B cell (primary cell): ENCODE results near the gene CCR5.

Experiments
- EZH2 ChIP-seq: IDR thresholded peaks from 2 replicates; pipeline ENCODE4 v1.6.1; 2012; ENCODE audit warnings: borderline replicate concordance, low read depth, mild to moderate bottlenecking, moderate library complexity, low read length; ENCODE audit not compliant: insufficient read depth, poor library complexity, severe bottlenecking
- TF ChIP-seq, protein P1 (sequence below): fragments of 200-600 bp; IDR thresholded peaks from one replicate; pipeline ENCODE4 v1.8.0; 2022; ENCODE audit warnings: antibody characterized with exemption, mild to moderate bottlenecking

DNA sequence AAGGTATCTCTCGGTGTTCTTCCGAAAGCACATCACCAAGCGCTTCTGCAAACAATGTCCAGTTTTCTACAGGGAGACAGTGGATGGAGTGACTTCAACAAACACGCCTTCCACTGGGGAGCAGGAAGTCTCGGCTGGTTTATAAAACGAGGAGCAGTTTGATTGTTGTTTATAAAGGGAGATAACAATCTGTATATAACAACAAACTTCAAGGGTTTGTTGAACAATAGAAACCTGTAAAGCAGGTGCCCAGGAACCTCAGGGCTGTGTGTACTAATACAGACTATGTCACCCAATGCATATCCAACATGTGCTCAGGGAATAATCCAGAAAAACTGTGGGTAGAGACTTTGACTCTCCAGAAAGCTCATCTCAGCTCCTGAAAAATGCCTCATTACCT, 12.3 kb upstream of the CCR5 start:
- TF ChIP-seq, protein P1, sequence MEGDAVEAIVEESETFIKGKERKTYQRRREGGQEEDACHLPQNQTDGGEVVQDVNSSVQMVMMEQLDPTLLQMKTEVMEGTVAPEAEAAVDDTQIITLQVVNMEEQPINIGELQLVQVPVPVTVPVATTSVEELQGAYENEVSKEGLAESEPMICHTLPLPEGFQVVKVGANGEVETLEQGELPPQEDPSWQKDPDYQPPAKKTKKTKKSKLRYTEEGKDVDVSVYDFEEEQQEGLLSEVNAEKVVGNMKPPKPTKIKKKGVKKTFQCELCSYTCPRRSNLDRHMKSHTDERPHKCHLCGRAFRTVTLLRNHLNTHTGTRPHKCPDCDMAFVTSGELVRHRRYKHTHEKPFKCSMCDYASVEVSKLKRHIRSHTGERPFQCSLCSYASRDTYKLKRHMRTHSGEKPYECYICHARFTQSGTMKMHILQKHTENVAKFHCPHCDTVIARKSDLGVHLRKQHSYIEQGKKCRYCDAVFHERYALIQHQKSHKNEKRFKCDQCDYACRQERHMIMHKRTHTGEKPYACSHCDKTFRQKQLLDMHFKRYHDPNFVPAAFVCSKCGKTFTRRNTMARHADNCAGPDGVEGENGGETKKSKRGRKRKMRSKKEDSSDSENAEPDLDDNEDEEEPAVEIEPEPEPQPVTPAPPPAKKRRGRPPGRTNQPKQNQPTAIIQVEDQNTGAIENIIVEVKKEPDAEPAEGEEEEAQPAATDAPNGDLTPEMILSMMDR = no peak
- TF ChIP-seq EZH2 = no peak
